HG02798 (cell line): ENCODE measurements around the gene USP10.
"Not testable (repeated sequence)": the region's sequence is repeated elsewhere in the genome, so short reads cannot be mapped to it uniquely, and the experiment has no call there.

Experiments used
- ATAC-seq: cut with Tn5 transposase; IDR thresholded peaks from one replicate; pipeline ENCODE4 v1.9.1; 2021; ENCODE audit warnings: mild to moderate bottlenecking; ENCODE audit not compliant: unreplicated experiment, poor library complexity

The USP10 gene

GRCh38 chr16:84673203-84673535, 26.6 kb upstream of the USP10 start:
- no peak for ATAC-seq

- no peak for ATAC-seq
Measured at GRCh38 chr16:84673561-84673960, 26.2 kb upstream of the USP10 start.

- ATAC-seq = no peak
Measured at GRCh38 chr16:84675423-84675822, 24.4 kb upstream of the USP10 start.

GRCh38 chr16:84675884-84676283, 23.9 kb upstream of the USP10 start:
- no peak for ATAC-seq

- no peak for ATAC-seq
Measured at GRCh38 chr16:84677017-84677803, 22.6 kb upstream of the USP10 start.

GRCh38 chr16:84677849-84678248, 22.0 kb upstream of the USP10 start:
- no peak for ATAC-seq

- no peak for ATAC-seq
Measured at GRCh38 chr16:84678541-84678940, 21.3 kb upstream of the USP10 start.

GRCh38 chr16:84680165-84680842, 19.5 kb upstream of the USP10 start:
- no peak for ATAC-seq

- ATAC-seq = no peak
Measured at GRCh38 chr16:84680843-84681629, 18.8 kb upstream of the USP10 start.

GRCh38 chr16:84683691-84684591, 15.9 kb upstream of the USP10 start:
- no peak for ATAC-seq

- ATAC-seq = no peak
Measured at GRCh38 chr16:84684592-84684965, 15.2 kb upstream of the USP10 start.

- no peak for ATAC-seq
Measured at GRCh38 chr16:84685210-84685609, 14.6 kb upstream of the USP10 start.

- ATAC-seq = no peak
Measured at GRCh38 chr16:84686707-84687298, 13.0 kb upstream of the USP10 start.

GRCh38 chr16:84687715-84688114, 12.1 kb upstream of the USP10 start:
- ATAC-seq = no peak

GRCh38 chr16:84688163-84688562, 11.6 kb upstream of the USP10 start:
- ATAC-seq = not testable (repeated sequence)

GRCh38 chr16:84689111-84689510, 10.7 kb upstream of the USP10 start:
- no peak for ATAC-seq

- no peak for ATAC-seq
Measured at GRCh38 chr16:84690088-84690819, 9.5 kb upstream of the USP10 start.

- no peak for ATAC-seq
Measured at GRCh38 chr16:84692451-84693214, 7.2 kb upstream of the USP10 start.
